K562 (cell line): ENCODE data around the gene PAFAH1B1. TPM values are rescaled to one million over a fixed set of nuclear protein-coding genes. Genes with fewer than 3 reads are reported as not detected.

Source experiments
- CBFA2T2 ChIP-seq: fragments of 450-650 bp; conservative IDR thresholded peaks from 2 replicates; pipeline ENCODE4 v1.6.1; 2017; ENCODE audit warnings: mild to moderate bottlenecking
- DDX20 ChIP-seq: fragments of 450-650 bp; IDR thresholded peaks from 2 replicates; pipeline ENCODE4 v1.6.1; 2016; ENCODE audit warnings: missing genetic modification characterization, low read depth, mild to moderate bottlenecking, missing compliant biosample characterization, moderate library complexity
- DEAF1 ChIP-seq: fragments of 450-650 bp; formaldehyde crosslinking; IDR thresholded peaks from 2 replicates; pipeline ENCODE4 v1.4.0; 2020; ENCODE audit warnings: mild to moderate bottlenecking, moderate library complexity
- E2F6 ChIP-seq, 2 experiments: IDR thresholded peaks; 2 replicates each; pipeline ENCODE4 v1.6.1; 2011; ENCODE audit warnings: borderline replicate concordance in 1 of 2, control low read depth in 1 of 2, low read depth in 1 of 2, low read length in 1 of 2, mild to moderate bottlenecking in 1 of 2, mixed read lengths in 1 of 2, moderate library complexity in 1 of 2; ENCODE audit not compliant: insufficient read depth in 1 of 2, insufficient read length in 1 of 2, poor library complexity in 1 of 2, severe bottlenecking in 1 of 2; ENCODE audit errors: extremely low read depth in 1 of 2
- ELK3 ChIP-seq: fragments of 450-650 bp; formaldehyde crosslinking; IDR thresholded peaks from 2 replicates; pipeline ENCODE4 v1.4.0; 2020; ENCODE audit warnings: mild to moderate bottlenecking
- HDAC8 ChIP-seq: fragments of 450-650 bp; IDR thresholded peaks from 2 replicates; pipeline ENCODE4 v1.6.1; 2016; ENCODE audit warnings: mild to moderate bottlenecking, missing genetic modification characterization, moderate library complexity, missing compliant biosample characterization
- MIER1 ChIP-seq: fragments of 450-650 bp; IDR thresholded peaks from 2 replicates; pipeline ENCODE4 v1.6.1; 2016; ENCODE audit warnings: antibody characterized with exemption, mild to moderate bottlenecking, low read depth
- MTF1 ChIP-seq: fragments of 250-450 bp; sonication (Bioruptor Pico); IDR thresholded peaks from 2 replicates; pipeline ENCODE4 v1.9.0; 2021; ENCODE audit warnings: moderate library complexity, mild to moderate bottlenecking, inconsistent platforms, borderline replicate concordance
- PCBP1 ChIP-seq: fragments of 200-400 bp; formaldehyde crosslinking; IDR thresholded peaks from 2 replicates; pipeline ENCODE4 v1.6.1; 2018; ENCODE audit warnings: mild to moderate bottlenecking, low read depth, low read length; ENCODE audit not compliant: poor library complexity, severe bottlenecking
- REST ChIP-seq, 2 experiments: fragments of 450-650 bp; formaldehyde crosslinking in 1 of 2; IDR thresholded peaks; 2 replicates each; pipeline versions ENCODE4 v1.4.0 to v1.6.1; 2014 to 2020; ENCODE audit warnings: mild to moderate bottlenecking in 2 of 2, borderline replicate concordance in 1 of 2, low read depth in 1 of 2
- SIRT6 ChIP-seq: IDR thresholded peaks from one replicate; pipeline ENCODE4 v1.6.1; 2012; ENCODE audit warnings: low read depth, mild to moderate bottlenecking, control low read depth, inconsistent platforms, low read length, moderate library complexity
- SMAD1 ChIP-seq: fragments of 150-350 bp; IDR thresholded peaks from 2 replicates; pipeline ENCODE4 v1.6.1; 2014; ENCODE audit warnings: low read length, low read depth; ENCODE audit not compliant: partially characterized antibody
- SREBF1 ChIP-seq: fragments of 150-350 bp; IDR thresholded peaks from 2 replicates; pipeline ENCODE4 v1.6.1; 2014; ENCODE audit warnings: antibody characterized with exemption, low read depth, low read length, borderline replicate concordance
- YBX1 ChIP-seq: fragments of 450-650 bp; IDR thresholded peaks from 2 replicates; pipeline ENCODE4 v1.7.1; 2016; ENCODE audit warnings: mild to moderate bottlenecking
- polyA plus RNA-seq, 8 experiments: library from polyadenylated mRNA; depleted of rRNA in 4 of 8; stranded (reverse) in 5 of 8; unstranded in 3 of 8; fragments of >200 nt; fragmentation: Nextera tagmentation in 2 of 8; fragmentation: Illumina TruSeq in 1 of 8; extraction: Ambion mirVana in 2 of 8; extraction: Trizol in 1 of 8; gene quantifications; 2 replicates each; pipeline versions ENCODE4 v1.2.1 to v1.2.3, GENCODE V29; 2011 to 2014; ENCODE audit warnings: inconsistent platforms in 1 of 8, missing spikeins in 1 of 8
- total RNA-seq, 7 experiments: library from RNA; depleted of rRNA in 6 of 7; stranded (reverse); fragments of >200 nt in 6 of 7; fragmentation: Illumina TruSeq in 2 of 7; extraction: Trizol in 2 of 7; gene quantifications; 2 replicates each; pipeline versions ENCODE4 v1.2.1 to v1.2.3, GENCODE V29; 2011 to 2021; ENCODE audit warnings: low replicate concordance in 1 of 7

Gene PAFAH1B1
- total and polyA plus RNA-seq, 9 of the 15 experiments (the other 6 are each of a cell fraction or from before 2014, with no cell fraction given): 23.3 to 66.4 (median 40.2) TPM

- TF ChIP-seq SMAD1: no peak
- no peak for TF ChIP-seq HDAC8 (tag)
- no peak for TF ChIP-seq MTF1
- TF ChIP-seq PCBP1: no peak
- no peak for TF ChIP-seq SREBF1
- no peak for TF ChIP-seq DDX20 (tag)
- TF ChIP-seq E2F6 (IDR thresholded peaks at IDR 0.05; ENCODE audit: borderline replicate concordance in 1 of 2, extremely low read depth in 1 of 2, insufficient read depth in 1 of 2, insufficient read length in 1 of 2, low read depth in 1 of 2, low read length in 1 of 2, poor library complexity in 1 of 2, severe bottlenecking in 1 of 2): peak; percentile 46 to 52
- no peak for TF ChIP-seq SIRT6
- no peak for TF ChIP-seq MIER1
- no peak for TF ChIP-seq YBX1
- no peak for TF ChIP-seq ELK3 (CRISPR knock-in tag)
- peak; percentile 16; the same call in 1 of the 2 replicates for TF ChIP-seq REST (IDR thresholded peaks at IDR 0.05; ENCODE audit: borderline replicate concordance)
- TF ChIP-seq REST (CRISPR knock-in tag; IDR thresholded peaks at IDR 0.05; ENCODE audit: low read depth): no peak
- TF ChIP-seq CBFA2T2: no peak
- TF ChIP-seq DEAF1 (CRISPR knock-in tag): no peak
Observed at GRCh38 chr17:2592971-2593820, at the start of gene PAFAH1B1 (continued).
